Ascending aorta (tissue), 2 donors: ENCODE results near the gene KLRC4. TPM values are rescaled to one million over a fixed set of nuclear protein-coding genes. Genes with fewer than 3 reads are reported as not detected.

Source experiments
- DNase-seq, 2 donors: peaks; one replicate each; pipeline ENCODE4 v3.0.0-alpha.2; 2019; ENCODE audit warnings: low spot score in 2 of 2
- H3K27ac ChIP-seq, 2 donors: fragments of 200-600 bp; sonication (generic); one replicate each; pipeline ENCODE4 v1.5.1; 2016 to 2017; ENCODE audit warnings: mild to moderate bottlenecking in 1 of 2
- H3K27me3 ChIP-seq: fragments of 200-600 bp; sonication (generic); one replicate; pipeline ENCODE4 v1.5.1; 2017
- H3K36me3 ChIP-seq, 2 donors: fragments of 200-600 bp; sonication (generic); one replicate each; pipeline ENCODE4 v1.5.1; 2016
- H3K4me1 ChIP-seq, 2 donors: fragments of 200-600 bp; sonication (generic); one replicate each; pipeline ENCODE4 v1.5.1; 2016 to 2017; ENCODE audit warnings: mild to moderate bottlenecking in 1 of 2
- H3K4me3 ChIP-seq, 2 donors: fragments of 200-600 bp; sonication (generic); one replicate each; pipeline ENCODE4 v1.5.1; 2016 to 2017; ENCODE audit warnings: mild to moderate bottlenecking in 1 of 2
- H3K9me3 ChIP-seq, 2 donors: fragments of 200-600 bp; sonication (generic); one replicate each; pipeline ENCODE4 v1.5.1; 2016
- intact Hi-C: fragments of 100-400 bp; cut with DNase I; formaldehyde crosslinking; loops from one replicate; pipeline ENCODE4 v1.15.1; 2023
- total RNA-seq: library from RNA; depleted of rRNA; stranded (reverse); fragments of >200 nt; gene quantifications from one replicate; pipeline ENCODE4 v1.1.0, GENCODE V29; 2016
- TF ChIP-seq, protein P1 (sequence below), 3 experiments: fragments of 200-600 bp in 2 of 3; fragments of 450-650 bp in 1 of 3; sonication (generic) in 2 of 3; IDR thresholded peaks; one replicate each; pipeline ENCODE4 v1.5.1; 2016 to 2019; ENCODE audit warnings: antibody characterized with exemption in 3 of 3, mild to moderate bottlenecking in 1 of 3, moderate library complexity in 1 of 3

Gene KLRC4
- total RNA-seq, 1 donor from 2014 or later = not detected

DNA sequence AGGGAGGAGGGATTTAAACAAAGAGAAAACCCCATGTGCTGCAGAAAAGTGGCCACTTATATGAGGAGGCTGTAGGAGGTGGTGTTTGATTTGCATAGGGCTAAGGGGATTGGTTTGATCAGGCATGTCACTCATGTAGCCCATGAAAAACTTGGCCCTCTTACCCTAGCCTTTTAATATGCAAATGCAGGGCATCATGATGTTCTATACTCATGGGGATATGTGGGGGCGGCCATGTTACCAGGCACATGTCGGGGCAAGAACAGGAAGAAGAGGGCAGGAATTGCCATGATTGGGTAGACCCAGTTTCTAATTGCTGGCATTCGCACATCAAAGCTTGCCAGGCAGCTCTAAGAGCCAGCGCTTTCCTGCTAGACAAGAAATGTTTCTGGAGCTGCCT, 48.5 kb downstream of the KLRC4 start:
- Histone ChIP-seq H3K9me3 (no peaks in the 10 kb centered on the region), H3K4me1 (peaks cover 3 to 7% of the 10 kb centered on the region in 2 donors), H3K27me3 (no peaks in the 10 kb centered on the region), H3K4me3 (peak overlapping the region in 1 of 2 donors; percentile 27), H3K27ac (peak overlapping the region in 1 of 2 donors; percentile 34), H3K36me3 (no peaks in the 10 kb centered on the region)
- TF ChIP-seq, protein P1, sequence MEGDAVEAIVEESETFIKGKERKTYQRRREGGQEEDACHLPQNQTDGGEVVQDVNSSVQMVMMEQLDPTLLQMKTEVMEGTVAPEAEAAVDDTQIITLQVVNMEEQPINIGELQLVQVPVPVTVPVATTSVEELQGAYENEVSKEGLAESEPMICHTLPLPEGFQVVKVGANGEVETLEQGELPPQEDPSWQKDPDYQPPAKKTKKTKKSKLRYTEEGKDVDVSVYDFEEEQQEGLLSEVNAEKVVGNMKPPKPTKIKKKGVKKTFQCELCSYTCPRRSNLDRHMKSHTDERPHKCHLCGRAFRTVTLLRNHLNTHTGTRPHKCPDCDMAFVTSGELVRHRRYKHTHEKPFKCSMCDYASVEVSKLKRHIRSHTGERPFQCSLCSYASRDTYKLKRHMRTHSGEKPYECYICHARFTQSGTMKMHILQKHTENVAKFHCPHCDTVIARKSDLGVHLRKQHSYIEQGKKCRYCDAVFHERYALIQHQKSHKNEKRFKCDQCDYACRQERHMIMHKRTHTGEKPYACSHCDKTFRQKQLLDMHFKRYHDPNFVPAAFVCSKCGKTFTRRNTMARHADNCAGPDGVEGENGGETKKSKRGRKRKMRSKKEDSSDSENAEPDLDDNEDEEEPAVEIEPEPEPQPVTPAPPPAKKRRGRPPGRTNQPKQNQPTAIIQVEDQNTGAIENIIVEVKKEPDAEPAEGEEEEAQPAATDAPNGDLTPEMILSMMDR (IDR thresholded peaks at IDR 0.05) = no peak
- intact Hi-C loops = loop anchor here (5.0 to 10.0 kb wide), 3 partner anchors 149 to 814 kb away; partner anchors contain the start of genes GABARAPL1 and SMIM10L1
- no peak for DNase-seq

DNA sequence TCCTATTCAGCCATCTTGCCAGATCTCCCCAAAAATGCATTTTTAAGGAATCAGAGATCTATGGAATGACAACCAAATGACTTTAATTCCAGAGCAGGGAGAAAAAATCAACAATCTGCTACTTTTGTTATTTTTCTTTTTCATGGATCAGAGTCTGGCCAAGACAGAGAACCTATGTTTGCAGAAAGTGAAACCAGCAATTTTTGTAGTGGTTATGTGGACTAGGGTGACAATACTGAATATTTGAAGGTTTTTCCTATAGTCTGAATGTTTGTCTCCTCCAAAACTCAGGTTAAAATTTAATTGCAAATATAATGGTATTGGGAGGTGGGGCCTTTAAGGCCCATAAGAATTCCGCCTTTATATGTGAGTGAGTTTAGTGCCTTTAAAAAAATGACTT, 50.6 kb downstream of the KLRC4 start:
- TF ChIP-seq, protein P1 (IDR thresholded peaks at IDR 0.05) = no peak
- H3K27me3 ChIP-seq = no peaks in the 10 kb centered on the region
- H3K9me3 ChIP-seq = no peaks in the 10 kb centered on the region
- H3K4me3 ChIP-seq = no peak overlapping the region
- H3K36me3 ChIP-seq = no peaks in the 10 kb centered on the region
- peaks cover 0 to 3% of the 10 kb centered on the region in 2 donors for H3K4me1 ChIP-seq
- no peak overlapping the region for H3K27ac ChIP-seq
- DNase-seq = no peak
- intact Hi-C loops = no loop called here

GRCh38 chr12:10358131-10358530, 51.4 kb downstream of the KLRC4 start:
- Histone ChIP-seq H3K4me1 (no peaks in the 10 kb centered on the region), H3K36me3 (no peaks in the 10 kb centered on the region), H3K27me3 (no peaks in the 10 kb centered on the region), H3K4me3 (no peak overlapping the region), H3K9me3 (no peaks in the 10 kb centered on the region), H3K27ac (no peak overlapping the region)
- TF ChIP-seq, protein P1 (IDR thresholded peaks at IDR 0.05) = no peak
- intact Hi-C loops = no loop called here
- DNase-seq = no peak

Other genes starting within 250 kb of the KLRC4 start
- gene OLR1, start 237.6 kb downstream of the KLRC4 start, total RNA-seq = 2.1 TPM
- not detected for gene TMEM52B, start 230.7 kb downstream of the KLRC4 start, total RNA-seq
- gene GABARAPL1, start 196.9 kb downstream of the KLRC4 start, total RNA-seq = 239 TPM
- gene KLRD1, start 101.9 kb downstream of the KLRC4 start, total RNA-seq = 0.11 TPM
- not detected for gene KLRK1, start 19.7 kb downstream of the KLRC4 start, total RNA-seq
- gene KLRC3, start 10.8 kb upstream of the KLRC4 start, total RNA-seq = not detected
- gene KLRC2, start 26.3 kb upstream of the KLRC4 start, total RNA-seq = not detected
- gene KLRC1, start 43.6 kb upstream of the KLRC4 start, total RNA-seq = not detected
- gene EIF2S3B, start 96.1 kb upstream of the KLRC4 start, total RNA-seq = not detected
- 5.4 TPM for gene MAGOHB, start 203.9 kb upstream of the KLRC4 start, total RNA-seq